ENCODE results near the gene RHD.

GRCh38 chr1:25338188-25338981 is 66.1 kb downstream of the RHD start, which contains the start of gene TMEM50A:
- TF ChIP-seq, protein P1, sequence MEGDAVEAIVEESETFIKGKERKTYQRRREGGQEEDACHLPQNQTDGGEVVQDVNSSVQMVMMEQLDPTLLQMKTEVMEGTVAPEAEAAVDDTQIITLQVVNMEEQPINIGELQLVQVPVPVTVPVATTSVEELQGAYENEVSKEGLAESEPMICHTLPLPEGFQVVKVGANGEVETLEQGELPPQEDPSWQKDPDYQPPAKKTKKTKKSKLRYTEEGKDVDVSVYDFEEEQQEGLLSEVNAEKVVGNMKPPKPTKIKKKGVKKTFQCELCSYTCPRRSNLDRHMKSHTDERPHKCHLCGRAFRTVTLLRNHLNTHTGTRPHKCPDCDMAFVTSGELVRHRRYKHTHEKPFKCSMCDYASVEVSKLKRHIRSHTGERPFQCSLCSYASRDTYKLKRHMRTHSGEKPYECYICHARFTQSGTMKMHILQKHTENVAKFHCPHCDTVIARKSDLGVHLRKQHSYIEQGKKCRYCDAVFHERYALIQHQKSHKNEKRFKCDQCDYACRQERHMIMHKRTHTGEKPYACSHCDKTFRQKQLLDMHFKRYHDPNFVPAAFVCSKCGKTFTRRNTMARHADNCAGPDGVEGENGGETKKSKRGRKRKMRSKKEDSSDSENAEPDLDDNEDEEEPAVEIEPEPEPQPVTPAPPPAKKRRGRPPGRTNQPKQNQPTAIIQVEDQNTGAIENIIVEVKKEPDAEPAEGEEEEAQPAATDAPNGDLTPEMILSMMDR (IDR thresholded peaks at IDR 0.05; ENCODE audit: insufficient read depth, low read length, poor library complexity, severe bottlenecking) = no peak
- no peak for TF ChIP-seq EZH2phosphoT487 (conservative IDR thresholded peaks at IDR 0.05; ENCODE audit: low read length)
